ENCODE data around the gene TRABD2B. TPM values are rescaled to one million over a fixed set of nuclear protein-coding genes. Genes with fewer than 3 reads are reported as not detected.

TRABD2B gene
- total RNA-seq, 4 donors from 2014 or later: 0.63 to 3.1 (median 1.7) TPM

DNA sequence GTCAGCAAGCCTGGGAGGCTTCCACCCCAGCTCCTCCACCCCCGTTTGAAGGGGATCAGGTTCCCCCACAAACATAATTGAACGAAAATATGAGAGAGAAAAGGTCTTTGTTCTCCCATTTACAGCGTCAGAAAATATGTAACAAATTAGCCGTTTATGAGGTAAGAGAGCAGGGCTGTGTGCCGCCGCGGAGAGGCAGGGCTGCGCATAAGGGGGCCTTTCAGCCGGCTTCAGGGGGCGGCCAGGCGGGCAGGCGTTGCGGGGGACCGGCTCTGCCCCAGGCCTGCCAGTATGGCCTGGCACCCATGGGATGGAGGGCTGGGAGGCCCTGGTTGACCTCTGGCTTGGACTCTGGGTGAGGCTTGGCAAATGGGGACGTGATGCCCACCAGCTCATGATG, 179.3 kb downstream of the TRABD2B start:
- intact Hi-C loops (cut with DNase I; ENCODE audit: low total_unique reads): no loop called here
- no peak for DNase-seq (ENCODE audit: low spot score in 2 of 2)
- H3K4me3 ChIP-seq (ENCODE audit: low read depth, poor library complexity, severe bottlenecking): no peak overlapping the region
- TF ChIP-seq, protein P1, sequence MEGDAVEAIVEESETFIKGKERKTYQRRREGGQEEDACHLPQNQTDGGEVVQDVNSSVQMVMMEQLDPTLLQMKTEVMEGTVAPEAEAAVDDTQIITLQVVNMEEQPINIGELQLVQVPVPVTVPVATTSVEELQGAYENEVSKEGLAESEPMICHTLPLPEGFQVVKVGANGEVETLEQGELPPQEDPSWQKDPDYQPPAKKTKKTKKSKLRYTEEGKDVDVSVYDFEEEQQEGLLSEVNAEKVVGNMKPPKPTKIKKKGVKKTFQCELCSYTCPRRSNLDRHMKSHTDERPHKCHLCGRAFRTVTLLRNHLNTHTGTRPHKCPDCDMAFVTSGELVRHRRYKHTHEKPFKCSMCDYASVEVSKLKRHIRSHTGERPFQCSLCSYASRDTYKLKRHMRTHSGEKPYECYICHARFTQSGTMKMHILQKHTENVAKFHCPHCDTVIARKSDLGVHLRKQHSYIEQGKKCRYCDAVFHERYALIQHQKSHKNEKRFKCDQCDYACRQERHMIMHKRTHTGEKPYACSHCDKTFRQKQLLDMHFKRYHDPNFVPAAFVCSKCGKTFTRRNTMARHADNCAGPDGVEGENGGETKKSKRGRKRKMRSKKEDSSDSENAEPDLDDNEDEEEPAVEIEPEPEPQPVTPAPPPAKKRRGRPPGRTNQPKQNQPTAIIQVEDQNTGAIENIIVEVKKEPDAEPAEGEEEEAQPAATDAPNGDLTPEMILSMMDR (IDR thresholded peaks at IDR 0.05): no peak
- TF ChIP-seq POLR2A (IDR thresholded peaks at IDR 0.05): no peak
- WGBS, 2 donors: 92 to 93% methylated on average over 14 to 15 of the region's 15 CpGs

DNA sequence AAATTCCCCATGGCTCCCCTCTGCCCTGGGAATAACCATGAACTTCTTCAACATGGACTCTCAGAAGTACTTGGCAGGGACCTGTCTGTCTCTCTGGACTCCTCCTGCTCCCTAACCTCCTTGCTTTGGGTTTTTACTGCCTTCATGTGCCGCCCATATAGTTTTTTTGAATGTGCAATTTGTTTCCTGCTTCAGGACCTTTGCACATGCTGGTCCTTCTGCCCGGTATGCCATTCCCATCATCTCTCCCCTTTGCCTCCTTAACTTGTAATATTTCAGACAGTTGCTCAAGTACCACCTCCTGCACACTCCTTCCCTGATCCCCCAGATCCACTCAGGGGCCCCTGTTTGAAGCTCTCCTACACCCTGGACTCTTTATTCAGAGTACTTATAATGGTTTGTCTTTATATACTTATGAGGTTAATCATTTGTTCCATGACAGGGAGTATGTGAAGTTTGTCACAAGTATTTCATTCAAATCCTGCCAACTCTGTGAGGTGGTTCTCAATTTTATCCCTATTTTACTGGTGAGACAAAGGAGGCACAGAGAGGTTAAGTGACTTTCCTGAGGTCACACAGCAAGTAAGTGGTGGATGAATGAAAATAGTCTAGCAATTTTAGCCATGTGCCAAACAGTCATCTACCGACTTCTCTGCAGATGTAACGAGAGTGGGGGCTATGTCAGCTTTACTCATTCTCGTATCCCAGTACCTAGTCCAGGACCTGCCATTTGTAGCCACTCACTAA, 180.7 kb downstream of the TRABD2B start:
- intact Hi-C loops (cut with DNase I; ENCODE audit: low total_unique reads): no loop called here
- TF ChIP-seq, protein P1 (IDR thresholded peaks at IDR 0.05): no peak
- TF ChIP-seq POLR2A (IDR thresholded peaks at IDR 0.05): no peak
- 94 to 96% methylated on average over 5 of the region's 5 CpGs for WGBS, 2 donors
- DNase-seq (ENCODE audit: low spot score in 2 of 2): no peak
- H3K4me3 ChIP-seq (ENCODE audit: low read depth, poor library complexity, severe bottlenecking): no peak overlapping the region

DNA sequence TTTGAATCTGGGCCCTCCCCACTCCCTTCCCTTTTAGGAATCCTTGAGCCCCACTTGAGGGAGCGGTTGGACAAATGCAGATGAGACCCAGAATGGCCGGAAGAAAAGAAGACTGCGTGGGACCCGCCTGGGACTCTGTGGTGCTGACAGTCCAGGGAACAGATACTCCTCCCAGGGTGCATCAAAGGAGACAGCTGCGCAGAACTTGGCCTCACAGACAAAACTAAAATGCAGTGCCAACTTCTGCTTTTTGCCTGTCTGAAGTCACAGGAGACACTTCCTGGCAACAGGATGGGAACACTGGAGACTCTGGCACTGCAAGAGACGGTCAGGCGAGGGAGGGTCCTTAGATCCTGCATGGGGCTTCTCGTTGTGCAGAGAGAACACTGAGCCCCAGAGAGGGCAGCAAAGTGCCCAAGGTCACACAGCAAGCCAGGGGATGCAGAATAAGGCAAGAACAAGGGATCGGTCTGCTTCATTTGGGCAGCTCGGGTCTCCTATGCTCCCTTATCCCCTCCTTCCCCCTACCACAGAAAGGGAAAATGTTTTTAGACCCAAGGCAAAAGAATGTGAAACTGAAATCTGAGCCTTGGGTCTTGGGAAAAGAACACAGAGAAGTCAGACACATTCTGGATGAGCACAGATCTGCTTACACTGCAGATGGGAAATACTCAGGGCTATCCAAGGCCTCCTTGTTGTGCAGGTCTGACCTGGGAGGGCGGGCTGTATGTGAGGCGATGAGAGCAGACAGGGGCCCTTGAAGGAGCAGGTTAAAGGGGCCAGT, 182.4 kb downstream of the TRABD2B start:
- intact Hi-C loops (cut with DNase I; ENCODE audit: low total_unique reads): no loop called here
- H3K4me3 ChIP-seq (ENCODE audit: low read depth, poor library complexity, severe bottlenecking): no peak overlapping the region
- WGBS, 2 donors: 67 to 75% methylated on average over 12 of the region's 12 CpGs
- TF ChIP-seq, protein P1 (IDR thresholded peaks at IDR 0.05): no peak
- no peak for TF ChIP-seq POLR2A (IDR thresholded peaks at IDR 0.05)
- DNase-seq (ENCODE audit: low spot score in 2 of 2): no peak

DNA sequence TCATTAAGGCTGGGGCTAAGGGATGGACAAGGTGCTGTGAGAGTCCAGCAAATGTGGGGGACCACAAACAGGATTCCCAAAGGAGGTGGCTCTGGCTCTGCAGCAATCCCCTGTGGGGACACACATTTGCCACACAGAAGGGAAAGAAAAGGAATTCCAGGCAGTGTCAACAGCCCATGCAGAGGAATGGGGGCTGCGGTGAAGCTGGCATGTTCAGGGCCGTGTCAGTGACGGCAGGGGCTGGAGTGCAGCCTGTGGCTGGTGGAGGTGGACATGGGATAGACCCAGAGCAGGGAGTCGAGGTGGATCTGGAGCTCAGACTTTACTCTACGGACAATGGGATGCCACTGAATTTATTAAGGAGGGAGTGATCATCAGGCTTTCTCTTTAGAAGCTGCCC, 183.2 kb downstream of the TRABD2B start:
- intact Hi-C loops (cut with DNase I; ENCODE audit: low total_unique reads): no loop called here
- H3K4me3 ChIP-seq (ENCODE audit: low read depth, poor library complexity, severe bottlenecking): no peak overlapping the region
- DNase-seq (ENCODE audit: low spot score in 2 of 2): no peak
- TF ChIP-seq, protein P1 (IDR thresholded peaks at IDR 0.05): no peak
- TF ChIP-seq POLR2A (IDR thresholded peaks at IDR 0.05): no peak
- 75 to 82% methylated on average over 5 of the region's 5 CpGs for WGBS, 2 donors

DNA sequence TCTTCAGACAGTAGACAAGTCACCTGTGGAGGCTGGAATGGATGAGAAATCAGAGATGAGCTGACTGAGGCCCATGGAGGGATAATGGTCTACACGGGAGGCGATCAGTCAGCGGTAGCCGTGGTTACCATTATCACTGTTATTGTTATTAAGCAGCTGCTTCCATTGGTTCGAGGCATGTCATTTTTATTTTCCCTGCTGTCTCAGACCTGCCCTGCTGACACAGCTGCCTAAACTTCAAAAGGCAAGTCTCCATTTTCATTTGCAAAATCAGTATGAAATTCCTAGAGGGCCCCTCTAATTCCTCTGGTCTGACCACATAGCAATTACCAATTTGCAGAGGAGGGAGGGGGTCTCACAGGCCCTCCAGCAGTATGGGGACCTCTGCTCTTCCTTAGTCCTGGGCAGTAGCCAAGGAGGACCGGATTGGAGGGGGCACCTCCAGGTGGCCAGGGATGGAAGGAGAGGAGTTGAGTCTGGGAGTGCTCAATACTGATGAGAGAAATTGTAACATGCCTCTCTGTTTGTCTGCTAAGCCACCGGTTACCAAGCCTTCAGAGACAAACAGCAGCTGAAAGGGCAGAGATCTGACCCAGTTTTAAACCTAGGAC, 184.2 kb downstream of the TRABD2B start:
- no peak for DNase-seq (ENCODE audit: low spot score in 2 of 2)
- intact Hi-C loops (cut with DNase I; ENCODE audit: low total_unique reads): no loop called here
- no peak overlapping the region for H3K4me3 ChIP-seq (ENCODE audit: low read depth, poor library complexity, severe bottlenecking)
- 75 to 77% methylated on average over 7 of the region's 7 CpGs for WGBS, 2 donors
- TF ChIP-seq, protein P1 (IDR thresholded peaks at IDR 0.05): no peak
- no peak for TF ChIP-seq POLR2A (IDR thresholded peaks at IDR 0.05)

All from lower leg skin (tissue), 4 donors.